Stimulated activated CD8-positive, alpha-beta memory T cell treated with anti-CD3 and anti-CD28 coated beads, Interleukin-12 subunit alpha, Interleukin-12 subunit beta, amount 100 ng/mL, for 1 hour (primary cell): ENCODE measurements around the gene SPATA13.
A peak's percentile ranks its signal among the peaks of the same experiment; 100 is the strongest.
"Not testable (repeated sequence)": the region's sequence is repeated elsewhere in the genome, so short reads cannot be mapped to it uniquely, and the experiment has no call there.

Experiments
- DNase-seq: peaks from one replicate; pipeline ENCODE4 v3.0.0-alpha.2; 2020; ENCODE audit warnings: low read depth

SPATA13 gene

GRCh38 chr13:24196593-24197197 is 36.2 kb downstream of the SPATA13 start:
- DNase-seq = no peak

GRCh38 chr13:24199016-24199415 is 38.5 kb downstream of the SPATA13 start:
- DNase-seq = no peak

GRCh38 chr13:24202215-24202614 is 41.7 kb downstream of the SPATA13 start:
- no peak for DNase-seq

GRCh38 chr13:24203273-24203672 is 42.8 kb downstream of the SPATA13 start:
- DNase-seq = no peak

- DNase-seq = no peak
These were observed 43.3 kb downstream of the SPATA13 start for GRCh38 chr13:24203811-24204210.

GRCh38 chr13:24205076-24205475 is 44.6 kb downstream of the SPATA13 start:
- DNase-seq = not testable (repeated sequence)

- DNase-seq = no peak
These were observed 47.5 kb downstream of the SPATA13 start for GRCh38 chr13:24207841-24208667.

GRCh38 chr13:24209138-24209537 is 48.6 kb downstream of the SPATA13 start:
- no peak for DNase-seq

- no peak for DNase-seq
These were observed 51.7 kb downstream of the SPATA13 start for GRCh38 chr13:24212254-24212653.

- DNase-seq = no peak
These were observed 52.2 kb downstream of the SPATA13 start for GRCh38 chr13:24212674-24213073.

- no peak for DNase-seq
These were observed 53.4 kb downstream of the SPATA13 start for GRCh38 chr13:24213932-24214331.

GRCh38 chr13:24214528-24214927 is 54.0 kb downstream of the SPATA13 start:
- no peak for DNase-seq

GRCh38 chr13:24215126-24215525 is 54.6 kb downstream of the SPATA13 start:
- DNase-seq = no peak

- DNase-seq = no peak
These were observed 55.2 kb downstream of the SPATA13 start for GRCh38 chr13:24215732-24216131.

GRCh38 chr13:24216176-24216575 is 55.7 kb downstream of the SPATA13 start:
- DNase-seq = no peak

- DNase-seq = not testable (repeated sequence)
These were observed 56.3 kb downstream of the SPATA13 start for GRCh38 chr13:24216779-24217178.

- no peak for DNase-seq
These were observed 57.2 kb downstream of the SPATA13 start for GRCh38 chr13:24217601-24218281.

GRCh38 chr13:24218338-24218737 is 57.8 kb downstream of the SPATA13 start:
- no peak for DNase-seq

- no peak for DNase-seq
These were observed 58.5 kb downstream of the SPATA13 start for GRCh38 chr13:24218977-24219376.

GRCh38 chr13:24220086-24220703 is 59.7 kb downstream of the SPATA13 start:
- peak; percentile 35 for DNase-seq

- no peak for DNase-seq
These were observed 60.5 kb downstream of the SPATA13 start for GRCh38 chr13:24221007-24221406.

GRCh38 chr13:24222756-24223155 is 62.2 kb downstream of the SPATA13 start:
- DNase-seq = no peak
